SK-N-SH (cell line): ENCODE results near the gene COL23A1. TPM values are rescaled to one million over a fixed set of nuclear protein-coding genes. Genes with fewer than 3 reads are reported as not detected.

Experiments used
- CTCF ChIA-PET: fragments of 300-600, 350-600 bp; formaldehyde crosslinking; extraction: SDS; loops from one replicate; lab custom pipeline; 2021; lab: Yijun Ruan, JAX
- POLR2A ChIA-PET: fragments of 350-600 bp; sonication (Branson Sonifier 250); formaldehyde crosslinking; extraction: SDS; loops from one replicate; lab custom pipeline; 2020; ENCODE audit warnings: antibody characterized with exemption, inconsistent platforms; lab: Yijun Ruan, JAX
- DNase-seq: peaks from one replicate; pipeline ENCODE4 v3.0.0; 2012
- H2AFZ ChIP-seq: fragments of 200-600 bp; sonication (generic); 2 replicates; pipeline ENCODE4 v1.8.1; 2016; ENCODE audit warnings: antibody characterized with exemption, mild to moderate bottlenecking, low read depth
- H3F3A ChIP-seq: fragments of 200-600 bp; sonication (generic); replicated peaks from 2 replicates; pipeline ENCODE3; 2016; ENCODE audit warnings: antibody characterized with exemption, mild to moderate bottlenecking; ENCODE audit not compliant: insufficient read depth
- H3K27ac ChIP-seq, 2 experiments: fragments of 200-500 bp in 1 of 2; fragments of 200-600 bp in 1 of 2; sonication (Bioruptor generic) in 1 of 2; sonication (generic), shearing (Covaris generic) in 1 of 2; 2 replicates each; pipeline versions ENCODE4 v1.5.1 to v1.6.1; 2014 to 2016; ENCODE audit warnings: low read depth in 2 of 2, inconsistent platforms in 1 of 2, low read length in 1 of 2, mild to moderate bottlenecking in 1 of 2, mixed read lengths in 1 of 2
- H3K27me3 ChIP-seq: fragments of 200-600 bp; sonication (generic), shearing (Covaris generic); 2 replicates; pipeline ENCODE4 v1.6.1; 2016; ENCODE audit warnings: mixed run types; ENCODE audit not compliant: insufficient read depth
- H3K36me3 ChIP-seq, 2 experiments: fragments of 200-500 bp in 1 of 2; fragments of 200-600 bp in 1 of 2; sonication (Bioruptor generic) in 1 of 2; sonication (generic) in 1 of 2; replicated peaks in 1 of 2; 2 replicates each; pipeline versions ENCODE3 to v1.5.1; 2014 to 2016; ENCODE audit warnings: low read length in 1 of 2, mild to moderate bottlenecking in 1 of 2; ENCODE audit not compliant: insufficient read depth in 2 of 2, control insufficient read depth in 1 of 2
- H3K4me1 ChIP-seq, 2 experiments: fragments of 200-500 bp in 1 of 2; fragments of 200-600 bp in 1 of 2; sonication (Bioruptor generic) in 1 of 2; sonication (generic), shearing (Covaris generic) in 1 of 2; 2 replicates each; pipeline versions ENCODE4 v1.5.1 to v1.6.1; 2014 to 2016; ENCODE audit warnings: low read depth in 1 of 2, low read length in 1 of 2, mixed run types in 1 of 2; ENCODE audit not compliant: insufficient read depth in 2 of 2, control insufficient read depth in 1 of 2
- H3K4me2 ChIP-seq: fragments of 200-600 bp; sonication (generic), shearing (Covaris generic); 2 replicates; pipeline ENCODE4 v1.6.1; 2017; ENCODE audit warnings: mixed run types
- H3K4me3 ChIP-seq, 2 experiments: fragments of 200-500 bp in 1 of 2; fragments of 200-600 bp in 1 of 2; sonication (Bioruptor generic) in 1 of 2; sonication (generic), shearing (Covaris generic) in 1 of 2; 2 replicates each; pipeline versions ENCODE4 v1.5.1 to v1.8.1; 2014 to 2016; ENCODE audit warnings: low read depth in 2 of 2, inconsistent platforms in 1 of 2, low read length in 1 of 2, mild to moderate bottlenecking in 1 of 2, mixed read lengths in 1 of 2, moderate library complexity in 1 of 2
- H3K79me2 ChIP-seq: fragments of 200-600 bp; sonication (generic); 2 replicates; pipeline ENCODE4 v1.8.1; 2017; ENCODE audit warnings: mild to moderate bottlenecking; ENCODE audit not compliant: insufficient read depth
- H3K9ac ChIP-seq: fragments of 200-600 bp; sonication (generic); 2 replicates; pipeline ENCODE4 v1.6.1; 2017; ENCODE audit warnings: mixed run types
- H3K9me2 ChIP-seq: fragments of 200-600 bp; sonication (generic); 2 replicates; pipeline ENCODE4 v1.6.1; 2017; ENCODE audit warnings: mixed run types
- H3K9me3 ChIP-seq: fragments of 200-600 bp; sonication (generic); 2 replicates; pipeline ENCODE4 v1.6.1; 2017; ENCODE audit warnings: mixed run types, mild to moderate bottlenecking, moderate library complexity
- H4K20me1 ChIP-seq: fragments of 200-600 bp; sonication (generic); 2 replicates; pipeline ENCODE4 v1.6.1; 2017; ENCODE audit warnings: mild to moderate bottlenecking, mixed run types; ENCODE audit not compliant: insufficient read depth
- CHD2 ChIP-seq: fragments of 150-350 bp; IDR thresholded peaks from 2 replicates; pipeline ENCODE4 v1.6.1; 2018; ENCODE audit warnings: low read length; ENCODE audit not compliant: partially characterized antibody
- CTCF ChIP-seq: fragments of 200-600 bp; sonication (generic); IDR thresholded peaks from 2 replicates; pipeline ENCODE4 v1.6.1; 2017; ENCODE audit warnings: antibody characterized with exemption, mild to moderate bottlenecking, moderate library complexity
- EP300 ChIP-seq, 2 experiments: IDR thresholded peaks; 2 replicates each; pipeline versions ENCODE4 v1.4.0 to v1.6.1; 2012; ENCODE audit warnings: borderline replicate concordance in 1 of 2, low read depth in 1 of 2, low read length in 1 of 2
- EZH2phosphoT487 ChIP-seq: fragments of 200-600 bp; sonication (generic); IDR thresholded peaks from 2 replicates; pipeline ENCODE4 v1.6.1; 2017; ENCODE audit warnings: low read depth, mixed run types, mild to moderate bottlenecking, antibody characterized with exemption, moderate library complexity, borderline replicate concordance
- FOXJ3 ChIP-seq: sonication (generic); formaldehyde crosslinking; IDR thresholded peaks from 2 replicates; pipeline ENCODE4 v1.5.1; 2020; ENCODE audit warnings: mild to moderate bottlenecking, missing genetic modification reagents
- GABPA ChIP-seq: IDR thresholded peaks from 2 replicates; pipeline ENCODE4 v1.4.0; 2012; ENCODE audit warnings: low read depth, mild to moderate bottlenecking
- MAX ChIP-seq: IDR thresholded peaks from 2 replicates; pipeline ENCODE4 v1.4.0; 2012; ENCODE audit warnings: low read depth
- MEF2A ChIP-seq: IDR thresholded peaks from 2 replicates; pipeline ENCODE4 v1.4.0; 2012; ENCODE audit warnings: low read depth, borderline replicate concordance
- MXI1 ChIP-seq: IDR thresholded peaks from 2 replicates; pipeline ENCODE4 v1.6.1; 2012; ENCODE audit warnings: mild to moderate bottlenecking, low read depth, low read length, improper control_type of control experiment
- PBX3 ChIP-seq: IDR thresholded peaks from 2 replicates; pipeline ENCODE4; 2012
- POLR2AphosphoS5 ChIP-seq: IDR thresholded peaks from 2 replicates; pipeline ENCODE4 v1.6.1; 2012; ENCODE audit warnings: low read depth, low read length
- RCOR1 ChIP-seq: fragments of 150-350 bp; IDR thresholded peaks from 2 replicates; pipeline ENCODE4 v1.6.1; 2017; ENCODE audit warnings: antibody characterized with exemption, low read length
- RFX5 ChIP-seq: IDR thresholded peaks from 2 replicates; pipeline ENCODE4 v1.6.1; 2012; ENCODE audit warnings: mild to moderate bottlenecking, improper control_type of control experiment, low read length
- SMC3 ChIP-seq: IDR thresholded peaks from 2 replicates; pipeline ENCODE4 v1.6.1; 2012; ENCODE audit warnings: low read depth, low read length, improper control_type of control experiment
- TAF1 ChIP-seq: IDR thresholded peaks from 2 replicates; pipeline ENCODE4 v1.6.1; 2012; ENCODE audit warnings: low read depth, mild to moderate bottlenecking, low read length, moderate library complexity, borderline replicate concordance
- TEAD4 ChIP-seq: IDR thresholded peaks from 2 replicates; pipeline ENCODE4 v1.4.0; 2012; ENCODE audit warnings: mild to moderate bottlenecking, borderline replicate concordance; ENCODE audit not compliant: insufficient read depth
- USF1 ChIP-seq: IDR thresholded peaks from 2 replicates; pipeline ENCODE4 v1.4.0; 2012; ENCODE audit warnings: low read depth, borderline replicate concordance
- USF2 ChIP-seq: fragments of 150-350 bp; IDR thresholded peaks from 2 replicates; pipeline ENCODE4 v1.6.1; 2017; ENCODE audit warnings: antibody characterized with exemption, low read length, low read depth, borderline replicate concordance
- ZBTB33 ChIP-seq: IDR thresholded peaks from 2 replicates; pipeline ENCODE4 v1.4.0; 2012; ENCODE audit warnings: low read depth, borderline replicate concordance
- WGBS: methylation state at CpG from one replicate; pipeline ENCODE4 v1.1.6; 2017; ENCODE audit warnings: low lambda C conversion rate; 5-methylcytosine and 5-hydroxymethylcytosine counted together
- polyA plus RNA-seq, 3 experiments: library from polyadenylated mRNA; depleted of rRNA; stranded (reverse); fragments of >200 nt; gene quantifications; 2 replicates each; pipeline ENCODE4 v1.2.3, GENCODE V29; 2012

Gene COL23A1
- polyA plus RNA-seq, 1 of the 3 experiments (the other 2 are of a cell fraction), result 0.10 TPM

GRCh38 chr5:178301641-178302040, 288.6 kb downstream of the COL23A1 start:
- WGBS, result 72% methylated on average over 5 of the region's 15 CpGs
- Histone ChIP-seq H3F3A (no peaks in the 10 kb centered on the region), H3K4me1 (peaks cover 0 to 1% of the 10 kb centered on the region in 2 experiments; a peak in 1 of 4 replicates), H3K9ac (no peak overlapping the region), H3K9me3 (no peaks in the 10 kb centered on the region), H3K27me3 (no peaks in the 10 kb centered on the region), H4K20me1 (no peaks in the 10 kb centered on the region), H3K9me2 (no peaks in the 10 kb centered on the region), H3K27ac (no peak overlapping the region), H3K36me3 (no peaks in the 10 kb centered on the region), H2AFZ (no peak overlapping the region), H3K79me2 (no peaks in the 10 kb centered on the region), H3K4me2 (no peak overlapping the region), H3K4me3 (no peak overlapping the region)
- DNase-seq, result no peak
- CTCF ChIA-PET, result no interaction called here
- POLR2A ChIA-PET, result no interaction called here
- TF ChIP-seq RFX5 (no peak), CHD2 (no peak), SMC3 (no peak), TAF1 (no peak), MAX (no peak), MEF2A (no peak), TEAD4 (no peak), FOXJ3 (CRISPR knock-in tag) (no peak), MXI1 (no peak), USF2 (no peak), EZH2phosphoT487 (no peak), USF1 (no peak), POLR2AphosphoS5 (no peak)

- WGBS, result 33% methylated on average over 4 of the region's 4 CpGs
- no peak for TF ChIP-seq TAF1
- no peak for TF ChIP-seq SMC3
- TF ChIP-seq GABPA, result no peak
- no peak for TF ChIP-seq RCOR1
- no peak for TF ChIP-seq EP300 (IDR thresholded peaks at IDR 0.05; ENCODE audit: borderline replicate concordance in 1 of 2, low read depth in 1 of 2, low read length in 1 of 2)
- no peak for TF ChIP-seq PBX3
- TF ChIP-seq CTCF, result no peak
- no peak for TF ChIP-seq USF2
- TF ChIP-seq ZBTB33, result no peak
- TF ChIP-seq EZH2phosphoT487, result no peak
- TF ChIP-seq RFX5, result no peak
- TF ChIP-seq FOXJ3 (CRISPR knock-in tag), result no peak
Measured at GRCh38 chr5:178298283-178298807, 291.8 kb downstream of the COL23A1 start.

More at GRCh38 chr5:178298283-178298807, 291.8 kb downstream of the COL23A1 start:
- no peak for DNase-seq
- Histone ChIP-seq H3K36me3 (no peaks in the 10 kb centered on the region), H3K4me3 (no peak overlapping the region), H3K9me3 (no peaks in the 10 kb centered on the region), H3F3A (no peaks in the 10 kb centered on the region), H3K4me1 (peaks cover 0 to 2% of the 10 kb centered on the region in 2 experiments; a peak in 1 of 4 replicates), H3K27me3 (no peaks in the 10 kb centered on the region), H2AFZ (no peak overlapping the region), H3K4me2 (no peak overlapping the region), H3K9me2 (no peaks in the 10 kb centered on the region), H3K9ac (no peak overlapping the region), H4K20me1 (no peaks in the 10 kb centered on the region), H3K27ac (no peak overlapping the region), H3K79me2 (no peaks in the 10 kb centered on the region)
- ChIA-PET POLR2A (no interaction called here), CTCF (no interaction called here)
